NCI-H345 treated with DMSO at 0.1 percent for 48 hours (cell line): ENCODE results near the gene TUBG2.

Experiments used
- DNase-seq: peaks from one replicate; lab custom pipeline; 2025; ENCODE audit not compliant: unreplicated experiment; lab: John Stamatoyannopoulos, UW

Gene TUBG2

GRCh38 chr17:42695500-42695899, 36.4 kb downstream of the TUBG2 start:
- DNase-seq = no peak

- DNase-seq = no peak
Observed at GRCh38 chr17:42697108-42697811, 38.2 kb downstream of the TUBG2 start.

- no peak for DNase-seq
Observed at GRCh38 chr17:42698736-42699414, 39.8 kb downstream of the TUBG2 start.

GRCh38 chr17:42699415-42699740, 40.3 kb downstream of the TUBG2 start:
- no peak for DNase-seq

GRCh38 chr17:42700586-42701289, 41.7 kb downstream of the TUBG2 start:
- DNase-seq = no peak

GRCh38 chr17:42702446-42702845, 43.4 kb downstream of the TUBG2 start:
- no peak for DNase-seq

- no peak for DNase-seq
Observed at GRCh38 chr17:42704490-42704836, 45.4 kb downstream of the TUBG2 start.

DNA sequence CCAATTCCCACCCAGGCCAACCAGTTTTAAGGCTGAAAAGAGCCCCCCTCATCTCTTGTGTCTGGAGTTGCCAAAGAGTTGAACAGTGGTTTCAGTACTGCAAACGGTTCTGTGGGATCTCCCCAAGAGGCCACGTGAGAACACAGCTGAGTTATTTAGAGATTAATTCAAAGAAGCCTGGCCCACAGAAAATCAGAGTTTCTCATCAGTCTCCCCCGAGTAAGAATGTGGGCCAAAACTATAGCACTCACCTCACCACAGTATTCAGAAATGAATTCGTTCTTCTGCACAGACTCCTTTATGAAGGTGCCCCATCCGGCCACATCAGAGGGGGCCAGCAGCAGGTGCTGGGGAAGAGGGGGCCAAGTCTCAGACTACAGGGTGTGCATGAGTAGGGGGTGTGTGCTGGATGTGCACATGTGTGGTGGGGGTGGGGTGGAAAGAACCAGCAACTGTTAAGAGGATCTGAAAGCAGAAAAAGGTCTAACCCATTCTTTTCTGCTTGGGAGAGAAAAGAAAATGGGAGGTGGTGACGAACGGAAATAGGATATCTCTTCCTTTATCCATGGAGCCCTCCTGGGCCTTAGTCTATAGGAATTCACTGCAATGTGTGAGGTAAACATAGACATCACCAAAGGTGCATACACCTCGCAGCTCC, 45.9 kb downstream of the TUBG2 start:
- no peak for DNase-seq

GRCh38 chr17:42706732-42707131, 47.6 kb downstream of the TUBG2 start:
- DNase-seq = no peak

- no peak for DNase-seq
Observed at GRCh38 chr17:42708588-42708987, 49.5 kb downstream of the TUBG2 start.

DNA sequence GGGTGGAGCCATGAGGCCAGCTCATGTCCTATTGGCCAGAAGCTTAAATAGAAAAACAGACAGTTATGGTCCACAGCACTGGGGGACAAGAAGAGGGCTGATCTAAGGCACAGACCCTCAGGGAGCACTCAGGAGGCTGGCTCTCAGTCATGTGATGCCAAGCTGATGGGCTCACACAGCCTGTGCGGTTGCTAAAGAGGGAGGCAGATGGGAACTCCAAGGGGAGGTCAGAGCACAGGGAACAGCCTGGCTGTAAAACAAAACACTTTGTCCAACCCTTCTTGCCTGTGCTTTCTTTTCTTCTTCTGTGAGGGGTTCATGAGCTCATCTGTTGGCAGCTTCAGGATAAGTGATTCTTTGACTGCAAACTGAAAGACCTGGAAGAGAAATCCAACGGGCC, 50.5 kb downstream of the TUBG2 start:
- DNase-seq = no peak
